ENCODE data around the gene DYNC1I2.

The DYNC1I2 gene

DNA sequence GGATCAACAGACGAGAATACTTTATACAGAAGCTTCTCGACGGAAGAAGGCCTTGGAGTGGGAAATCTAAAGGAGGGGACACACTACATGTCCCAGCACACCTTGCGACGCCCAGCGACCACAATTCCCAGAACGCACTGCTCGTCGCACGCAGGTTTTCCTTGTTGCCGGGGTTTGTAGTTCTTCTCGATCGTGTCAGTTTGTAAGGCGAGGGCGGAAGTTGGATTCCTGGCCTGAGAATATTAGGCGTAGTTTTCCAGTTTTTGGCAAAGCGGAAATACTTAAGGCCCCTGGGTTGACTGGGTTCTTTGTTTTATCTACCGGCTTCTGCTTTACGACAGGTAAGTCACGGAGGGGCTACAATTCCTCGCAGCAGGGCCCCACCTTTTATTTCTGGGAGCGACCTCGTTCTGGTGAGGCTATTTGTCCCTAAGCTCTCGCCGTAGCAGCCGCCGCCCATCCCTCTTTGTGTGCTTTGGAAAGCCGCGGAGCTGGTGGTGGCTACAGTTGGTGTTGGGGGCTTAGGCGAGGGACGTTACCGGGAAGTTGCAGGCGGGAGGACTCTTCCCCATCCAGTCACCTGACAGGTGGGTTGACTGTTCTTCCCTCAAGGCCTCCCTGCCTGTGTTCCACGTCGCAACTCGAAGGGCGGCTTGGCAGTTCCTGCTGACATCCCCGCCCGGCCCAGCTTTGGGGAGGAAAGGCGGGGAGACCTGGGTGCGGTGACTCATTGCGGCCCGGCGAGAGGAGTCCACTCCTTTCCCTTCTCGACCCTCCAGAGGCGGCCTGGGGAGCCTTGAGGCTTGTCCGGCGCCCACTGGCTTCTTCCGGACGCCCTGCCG is at the start of gene DYNC1I2:
Gene DYNC1I2 (plus strand): TSS at position 183 of the 842 bp plus-strand sequence. CDS start 2,687 bp downstream, outside the sequence.
- peak; percentile 81 for DNase-seq (ENCODE audit: low spot score)
- TF ChIP-seq, protein P1, sequence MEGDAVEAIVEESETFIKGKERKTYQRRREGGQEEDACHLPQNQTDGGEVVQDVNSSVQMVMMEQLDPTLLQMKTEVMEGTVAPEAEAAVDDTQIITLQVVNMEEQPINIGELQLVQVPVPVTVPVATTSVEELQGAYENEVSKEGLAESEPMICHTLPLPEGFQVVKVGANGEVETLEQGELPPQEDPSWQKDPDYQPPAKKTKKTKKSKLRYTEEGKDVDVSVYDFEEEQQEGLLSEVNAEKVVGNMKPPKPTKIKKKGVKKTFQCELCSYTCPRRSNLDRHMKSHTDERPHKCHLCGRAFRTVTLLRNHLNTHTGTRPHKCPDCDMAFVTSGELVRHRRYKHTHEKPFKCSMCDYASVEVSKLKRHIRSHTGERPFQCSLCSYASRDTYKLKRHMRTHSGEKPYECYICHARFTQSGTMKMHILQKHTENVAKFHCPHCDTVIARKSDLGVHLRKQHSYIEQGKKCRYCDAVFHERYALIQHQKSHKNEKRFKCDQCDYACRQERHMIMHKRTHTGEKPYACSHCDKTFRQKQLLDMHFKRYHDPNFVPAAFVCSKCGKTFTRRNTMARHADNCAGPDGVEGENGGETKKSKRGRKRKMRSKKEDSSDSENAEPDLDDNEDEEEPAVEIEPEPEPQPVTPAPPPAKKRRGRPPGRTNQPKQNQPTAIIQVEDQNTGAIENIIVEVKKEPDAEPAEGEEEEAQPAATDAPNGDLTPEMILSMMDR (IDR thresholded peaks at IDR 0.05; ENCODE audit: borderline replicate concordance, control extremely low read depth, extremely low read depth, insufficient read depth, missing control alignments): no peak
- in situ Hi-C loops (cut with MboI; ENCODE audit: low sequenced_read_pairs, unreplicated experiment): loop anchor here (25.0 kb wide), 1 partner anchor 725 kb away; no protein-coding TSS in a partner anchor

DNA sequence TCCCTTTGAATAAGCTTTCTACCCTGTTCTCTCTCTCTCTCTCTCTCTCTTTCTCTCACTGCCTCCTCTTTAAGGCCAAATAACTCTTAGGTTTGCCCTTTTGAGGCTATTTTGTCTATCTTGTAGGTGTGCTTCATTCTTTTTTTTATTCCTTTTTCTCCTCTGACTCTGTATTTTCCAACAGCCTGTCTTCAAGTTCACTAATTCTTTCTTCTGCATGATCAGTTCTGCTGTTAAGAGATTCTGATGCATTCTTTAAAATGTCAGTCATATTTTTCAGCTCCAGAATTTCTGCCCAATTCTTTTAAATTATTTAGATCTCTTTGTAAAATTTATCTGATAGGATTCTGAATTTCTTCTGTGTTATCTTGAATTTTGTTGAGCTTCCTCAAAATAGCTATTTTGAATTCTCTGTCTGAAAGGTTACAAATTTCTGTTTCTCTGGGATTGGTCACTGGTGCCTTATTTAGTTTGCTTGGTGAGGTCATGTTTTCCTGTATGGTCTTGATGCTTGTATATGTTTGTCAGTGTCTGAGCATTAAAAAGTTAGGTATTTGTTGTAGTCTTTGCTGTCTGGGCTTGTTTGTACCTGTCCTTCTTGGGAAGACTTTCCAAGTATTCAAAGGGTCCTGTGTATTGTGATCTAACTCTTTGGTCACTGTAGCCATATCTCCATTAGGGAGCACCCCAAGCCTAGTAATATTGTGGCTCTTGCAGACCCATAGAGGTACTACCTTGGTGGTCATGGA is 35.4 kb upstream of the DYNC1I2 start:
- TF ChIP-seq, protein P1 (IDR thresholded peaks at IDR 0.05; ENCODE audit: borderline replicate concordance, control extremely low read depth, extremely low read depth, insufficient read depth, missing control alignments): no peak
- DNase-seq (ENCODE audit: low spot score): no peak
- in situ Hi-C loops (cut with MboI; ENCODE audit: low sequenced_read_pairs, unreplicated experiment): no loop called here

DNA sequence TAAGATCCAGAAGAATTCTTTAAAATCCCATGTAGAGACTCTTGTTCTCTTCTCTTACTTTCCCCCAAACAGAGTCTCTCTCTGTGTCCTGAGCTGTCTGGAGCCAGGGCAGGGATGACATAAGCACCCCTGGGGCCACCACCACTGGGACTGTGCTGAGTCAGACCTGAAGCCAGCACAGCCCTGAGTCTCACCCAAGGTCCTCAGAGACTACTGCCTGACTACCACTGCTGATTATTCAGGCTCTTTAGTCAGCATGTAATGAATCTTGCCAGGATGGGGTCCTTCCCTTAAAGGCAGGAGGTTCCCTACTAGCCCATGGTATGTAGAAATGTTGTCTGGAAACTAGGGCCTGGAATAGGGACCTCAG is 34.9 kb upstream of the DYNC1I2 start:
- TF ChIP-seq, protein P1 (IDR thresholded peaks at IDR 0.05; ENCODE audit: borderline replicate concordance, control extremely low read depth, extremely low read depth, insufficient read depth, missing control alignments): no peak
- DNase-seq (ENCODE audit: low spot score): no peak
- in situ Hi-C loops (cut with MboI; ENCODE audit: low sequenced_read_pairs, unreplicated experiment): no loop called here

DNA sequence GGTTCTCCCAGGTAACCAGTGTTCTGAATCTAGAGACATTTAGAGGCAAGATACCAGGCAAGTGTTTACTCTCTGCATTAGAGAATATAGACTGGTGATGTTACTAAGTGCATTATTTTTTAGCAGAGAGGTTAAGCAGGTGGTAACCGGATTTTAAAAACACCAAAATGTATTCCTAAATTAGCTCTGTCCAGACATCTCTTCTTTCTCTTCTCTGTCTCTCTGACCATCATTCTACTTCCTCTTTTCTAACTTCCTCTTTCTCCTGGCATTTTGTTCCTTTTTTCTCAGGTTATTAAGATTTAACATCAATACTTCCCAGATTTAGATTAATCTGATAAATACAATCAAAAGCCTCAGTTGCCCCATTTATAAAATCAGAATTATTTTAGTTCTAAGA is 31.7 kb upstream of the DYNC1I2 start:
- peak; percentile 22 for DNase-seq (ENCODE audit: low spot score)
- in situ Hi-C loops (cut with MboI; ENCODE audit: low sequenced_read_pairs, unreplicated experiment): no loop called here
- TF ChIP-seq, protein P1 (IDR thresholded peaks at IDR 0.05; ENCODE audit: borderline replicate concordance, control extremely low read depth, extremely low read depth, insufficient read depth, missing control alignments): no peak

DNA sequence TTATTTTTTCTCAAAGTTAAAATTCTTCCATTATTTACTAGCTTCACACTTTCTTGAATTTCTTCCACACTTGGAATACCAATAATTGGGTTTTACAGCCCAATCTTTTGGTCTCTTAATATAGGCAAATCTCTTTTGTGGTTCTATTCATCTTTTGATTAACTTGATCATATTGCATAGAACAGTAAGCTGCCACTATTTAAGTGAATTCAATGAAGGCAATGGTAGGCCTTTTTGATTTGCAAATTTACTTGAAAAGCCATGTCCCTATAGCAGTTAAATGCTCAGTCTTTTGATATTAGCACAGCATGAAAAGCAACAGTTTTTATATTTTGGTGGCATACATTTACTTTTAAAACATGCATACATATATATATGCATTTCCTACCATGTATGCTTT is 20.2 kb upstream of the DYNC1I2 start:
- DNase-seq (ENCODE audit: low spot score): no peak
- in situ Hi-C loops (cut with MboI; ENCODE audit: low sequenced_read_pairs, unreplicated experiment): no loop called here
- TF ChIP-seq, protein P1 (IDR thresholded peaks at IDR 0.05; ENCODE audit: borderline replicate concordance, control extremely low read depth, extremely low read depth, insufficient read depth, missing control alignments): no peak

DNA sequence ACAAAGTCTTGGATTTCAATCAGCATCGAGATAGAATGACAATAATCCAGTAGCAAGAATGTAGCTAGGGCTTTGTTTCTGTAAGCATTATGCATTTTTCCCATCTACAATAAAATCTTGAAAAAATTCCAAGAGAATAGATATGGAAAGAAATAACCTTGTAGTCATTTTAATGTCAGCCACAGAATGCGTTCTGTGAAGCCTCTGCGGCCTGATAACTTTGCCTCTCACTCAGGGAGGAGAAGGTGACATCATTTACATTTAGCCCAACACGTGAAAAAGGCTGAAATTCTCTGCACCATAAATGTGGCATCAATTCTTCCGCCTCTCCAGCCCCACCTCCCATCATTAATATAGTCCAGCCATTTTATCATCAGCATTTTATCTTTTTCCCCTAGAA is 19.1 kb upstream of the DYNC1I2 start:
- TF ChIP-seq, protein P1 (IDR thresholded peaks at IDR 0.05; ENCODE audit: borderline replicate concordance, control extremely low read depth, extremely low read depth, insufficient read depth, missing control alignments): no peak
- DNase-seq (ENCODE audit: low spot score): no peak
- in situ Hi-C loops (cut with MboI; ENCODE audit: low sequenced_read_pairs, unreplicated experiment): no loop called here
